ENCODE data around the gene MAPK4. TPM values are rescaled to one million over a fixed set of nuclear protein-coding genes. Genes with fewer than 3 reads are reported as not detected.

MAPK4 gene
- total and polyA plus RNA-seq, 2 of the 4 experiments (the other 2 are of a cell fraction), result not detected

DNA sequence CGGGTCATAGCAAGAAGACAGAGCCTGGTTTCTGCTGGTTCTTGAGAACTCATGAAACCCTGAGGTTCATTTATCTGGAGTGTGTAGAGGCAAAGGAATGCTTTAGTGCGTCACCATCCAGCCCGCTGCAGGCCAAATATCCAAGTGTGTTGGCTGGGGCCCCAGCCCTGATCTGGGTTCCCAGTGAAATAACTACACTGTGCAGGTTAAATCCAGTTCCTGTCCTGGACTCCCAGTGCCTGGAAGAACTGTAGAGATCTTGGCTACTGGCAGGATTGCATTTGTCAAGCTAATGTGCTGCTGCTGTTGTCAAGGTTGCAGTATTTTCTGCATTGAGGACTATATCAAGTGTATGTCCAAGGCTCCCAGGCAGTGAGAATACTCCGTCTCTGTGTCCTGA is 89.9 kb downstream of the MAPK4 start:
- H3K9ac ChIP-seq (ENCODE audit: low read depth, low read length), result no peak overlapping the region
- no peak overlapping the region for H2BK5ac ChIP-seq (ENCODE audit: low read depth, low read length, poor library complexity, severe bottlenecking)
- ChIA-PET POLR2A (ENCODE audit: unreplicated experiment) (no interaction called here), CTCF (no interaction called here)
- no peaks in the 10 kb centered on the region for H3K79me1 ChIP-seq (ENCODE audit: low read depth in 1 of 2, low read length in 2 of 2)
- peak; percentile 29 for DNase-seq
- H3K4me1 ChIP-seq (ENCODE audit: control insufficient read depth, insufficient read depth, low read length), result no peaks in the 10 kb centered on the region
- no CpG with 5 or more reads among the region's 4 CpGs for WGBS, 2 experiments (ENCODE audit: extremely low coverage in 2 of 2, insufficient read length in 1 of 2)
- no peak overlapping the region for H3K4me3 ChIP-seq (ENCODE audit: insufficient read depth, low read depth, low read length)
- no peak for ATAC-seq (ENCODE audit: low read depth)
- no peak overlapping the region for H3K14ac ChIP-seq (replicated peaks; ENCODE audit: low read depth, low read length)
- H4K91ac ChIP-seq (ENCODE audit: insufficient read depth, low read depth, low read length), result no peak overlapping the region
- TF ChIP-seq RFX5 (IDR thresholded peaks at IDR 0.05; ENCODE audit: low read depth, low read length) (no peak), RCOR1 (IDR thresholded peaks at IDR 0.05; ENCODE audit: insufficient replicate concordance, low read length) (no peak), NFE2L2 (IDR thresholded peaks at IDR 0.05; ENCODE audit: low read depth, low read length) (no peak), CHD1 (IDR thresholded peaks at IDR 0.05; ENCODE audit: low read depth, low read length) (no peak), CEBPB (IDR thresholded peaks at IDR 0.05; ENCODE audit: low read depth, low read length) (no peak), POLR2A (IDR thresholded peaks at IDR 0.05; ENCODE audit: low read depth, low read length) (no peak), MAZ (IDR thresholded peaks at IDR 0.05; ENCODE audit: borderline replicate concordance, low read depth, low read length) (no peak), ELK1 (IDR thresholded peaks at IDR 0.05; ENCODE audit: borderline replicate concordance, low read depth, low read length) (no peak), SMC3 (IDR thresholded peaks at IDR 0.05; ENCODE audit: low read depth, low read length) (no peak), BHLHE40 (IDR thresholded peaks at IDR 0.05; ENCODE audit: low read depth, low read length) (no peak), MXI1 (IDR thresholded peaks at IDR 0.05; ENCODE audit: borderline replicate concordance, low read depth, low read length) (no peak), FOS (IDR thresholded peaks at IDR 0.05; ENCODE audit: low read depth, low read length) (no peak), RAD21 (IDR thresholded peaks at IDR 0.05; ENCODE audit: low read length) (no peak), MAFK (IDR thresholded peaks at IDR 0.05; ENCODE audit: low read depth, low read length) (no peak)
- TF ChIP-seq, protein P1, sequence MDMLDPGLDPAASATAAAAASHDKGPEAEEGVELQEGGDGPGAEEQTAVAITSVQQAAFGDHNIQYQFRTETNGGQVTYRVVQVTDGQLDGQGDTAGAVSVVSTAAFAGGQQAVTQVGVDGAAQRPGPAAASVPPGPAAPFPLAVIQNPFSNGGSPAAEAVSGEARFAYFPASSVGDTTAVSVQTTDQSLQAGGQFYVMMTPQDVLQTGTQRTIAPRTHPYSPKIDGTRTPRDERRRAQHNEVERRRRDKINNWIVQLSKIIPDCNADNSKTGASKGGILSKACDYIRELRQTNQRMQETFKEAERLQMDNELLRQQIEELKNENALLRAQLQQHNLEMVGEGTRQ (IDR thresholded peaks at IDR 0.05; ENCODE audit: low read depth, low read length), result no peak
- TF ChIP-seq, protein P2, sequence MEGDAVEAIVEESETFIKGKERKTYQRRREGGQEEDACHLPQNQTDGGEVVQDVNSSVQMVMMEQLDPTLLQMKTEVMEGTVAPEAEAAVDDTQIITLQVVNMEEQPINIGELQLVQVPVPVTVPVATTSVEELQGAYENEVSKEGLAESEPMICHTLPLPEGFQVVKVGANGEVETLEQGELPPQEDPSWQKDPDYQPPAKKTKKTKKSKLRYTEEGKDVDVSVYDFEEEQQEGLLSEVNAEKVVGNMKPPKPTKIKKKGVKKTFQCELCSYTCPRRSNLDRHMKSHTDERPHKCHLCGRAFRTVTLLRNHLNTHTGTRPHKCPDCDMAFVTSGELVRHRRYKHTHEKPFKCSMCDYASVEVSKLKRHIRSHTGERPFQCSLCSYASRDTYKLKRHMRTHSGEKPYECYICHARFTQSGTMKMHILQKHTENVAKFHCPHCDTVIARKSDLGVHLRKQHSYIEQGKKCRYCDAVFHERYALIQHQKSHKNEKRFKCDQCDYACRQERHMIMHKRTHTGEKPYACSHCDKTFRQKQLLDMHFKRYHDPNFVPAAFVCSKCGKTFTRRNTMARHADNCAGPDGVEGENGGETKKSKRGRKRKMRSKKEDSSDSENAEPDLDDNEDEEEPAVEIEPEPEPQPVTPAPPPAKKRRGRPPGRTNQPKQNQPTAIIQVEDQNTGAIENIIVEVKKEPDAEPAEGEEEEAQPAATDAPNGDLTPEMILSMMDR (conservative IDR thresholded peaks at IDR 0.05; ENCODE audit: low read depth, low read length), result no peak
- H3K4me2 ChIP-seq (ENCODE audit: low read depth, low read length), result no peak overlapping the region
- H4K5ac ChIP-seq (ENCODE audit: low read depth, low read length), result no peak overlapping the region
- no peak overlapping the region for H3K23ac ChIP-seq (ENCODE audit: low read depth, low read length)
- H2AK5ac ChIP-seq (ENCODE audit: low read depth, low read length), result no peak overlapping the region
- H2AK9ac ChIP-seq (replicated peaks; ENCODE audit: low read depth, low read length, poor library complexity), result no peak overlapping the region
- no peak overlapping the region for H2BK20ac ChIP-seq (ENCODE audit: low read depth, low read length)
- H3K27ac ChIP-seq (ENCODE audit: insufficient read depth, low read length), result no peak overlapping the region
- no peaks in the 10 kb centered on the region for H3K9me3 ChIP-seq (ENCODE audit: control insufficient read depth, insufficient read depth, low read length)
- no peaks in the 10 kb centered on the region for H3K9me1 ChIP-seq (ENCODE audit: insufficient read depth, low read length)
- intact Hi-C loops (cut with micrococcal nuclease), result no loop called here
- no peaks in the 10 kb centered on the region for H4K20me1 ChIP-seq (ENCODE audit: insufficient read depth, low read length)
- H2BK15ac ChIP-seq (ENCODE audit: low read depth, low read length), result no peak overlapping the region
- H3K27me3 ChIP-seq (ENCODE audit: control insufficient read depth, insufficient read depth, low read length), result no peaks in the 10 kb centered on the region
- no peak overlapping the region for H2BK120ac ChIP-seq (ENCODE audit: low read depth, low read length)
- no peaks in the 10 kb centered on the region for H3K36me3 ChIP-seq (ENCODE audit: control insufficient read depth, insufficient read depth, low read length)
- no peak overlapping the region for H3K18ac ChIP-seq (ENCODE audit: low read depth, low read length)
- dilution Hi-C loops (cut with HindIII; ENCODE audit: low sequenced_read_pairs, unreplicated experiment), result no loop called here
- H3K56ac ChIP-seq (ENCODE audit: extremely low read depth, insufficient read depth, low read length), result no peak overlapping the region
- no peak overlapping the region for H2AFZ ChIP-seq (replicated peaks; ENCODE audit: low read length, poor library complexity)
- no peak overlapping the region for H3K4ac ChIP-seq (ENCODE audit: low read depth, low read length)
- in situ Hi-C loops (cut with MboI; ENCODE audit: low sequenced_read_pairs), result no loop called here
- BruUV-seq (replicated peaks), result no TSS peak
- H4K8ac ChIP-seq (ENCODE audit: low read depth in 2 of 2, low read length in 2 of 2), result no peak overlapping the region
